Activated CD8-positive, alpha-beta memory T cell treated with anti-CD3 and anti-CD28 coated beads for 24 hours (primary cell): ENCODE measurements around the gene CRAMP1.
"Not testable (repeated sequence)": the region's sequence is repeated elsewhere in the genome, so short reads cannot be mapped to it uniquely, and the experiment has no call there.

ENCODE experiments used
- DNase-seq: peaks from one replicate; pipeline ENCODE4 v3.0.0-alpha.2; 2020

The CRAMP1 gene

DNA sequence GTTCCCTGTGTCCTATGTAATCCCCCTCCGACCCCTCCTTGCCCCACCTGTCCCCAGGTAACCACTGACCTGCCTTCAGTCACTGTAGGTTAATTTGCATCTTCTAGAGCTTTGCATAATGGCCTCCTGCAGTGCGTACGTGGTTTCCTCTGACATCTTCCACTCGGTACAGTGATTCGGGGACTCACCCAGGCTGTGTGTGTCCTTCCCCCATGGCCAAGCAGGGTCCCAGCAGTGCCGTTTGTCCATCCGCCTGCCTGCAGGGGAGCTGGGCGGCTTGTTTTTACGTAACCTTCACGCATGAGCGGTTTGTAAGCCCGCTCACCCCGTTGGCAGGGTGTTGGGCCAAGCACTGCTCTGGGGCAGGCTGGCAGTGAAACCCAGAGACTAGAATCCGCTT lies 101.8 kb downstream of the CRAMP1 start:
- DNase-seq = no peak

GRCh38 chr16:1715220-1715619 lies 103.1 kb downstream of the CRAMP1 start:
- no peak for DNase-seq

- not testable (repeated sequence) for DNase-seq
Measured at GRCh38 chr16:1718236-1718635, 106.1 kb downstream of the CRAMP1 start.

DNA sequence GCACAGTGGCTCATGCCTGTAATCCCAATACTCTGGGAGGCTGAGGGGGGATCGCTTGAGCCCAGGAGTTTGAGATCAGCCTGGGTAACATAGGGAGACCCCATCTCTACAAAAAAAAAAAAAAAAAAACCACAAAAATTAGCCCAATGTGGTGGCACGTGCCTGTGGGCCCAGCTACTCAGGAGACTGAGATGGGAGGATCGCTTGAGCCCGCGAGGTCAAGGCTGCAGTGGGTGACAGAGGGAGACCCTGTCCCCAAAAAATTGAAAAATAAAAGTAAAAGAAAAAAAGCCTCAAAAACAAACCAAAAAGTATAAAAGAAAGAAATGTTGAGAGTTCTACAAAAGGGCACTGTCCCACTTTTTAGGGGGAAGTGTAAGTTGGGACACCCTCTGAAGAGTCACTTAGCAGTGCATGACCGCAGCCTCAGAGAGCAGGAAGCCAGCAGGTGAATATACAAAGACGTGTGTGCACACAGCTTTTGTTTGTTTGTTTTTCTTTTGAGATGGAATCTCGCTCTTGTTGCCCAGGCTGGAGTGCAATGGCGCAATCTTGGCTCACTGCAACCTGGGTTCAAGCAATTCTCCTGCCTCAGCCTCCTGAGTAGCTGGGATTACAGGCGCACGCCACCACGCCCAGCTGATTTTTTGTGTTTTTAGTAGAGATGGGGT lies 107.5 kb downstream of the CRAMP1 start:
- not testable (repeated sequence) for DNase-seq

- DNase-seq = no peak
Measured at GRCh38 chr16:1721372-1721771, 109.2 kb downstream of the CRAMP1 start.

DNA sequence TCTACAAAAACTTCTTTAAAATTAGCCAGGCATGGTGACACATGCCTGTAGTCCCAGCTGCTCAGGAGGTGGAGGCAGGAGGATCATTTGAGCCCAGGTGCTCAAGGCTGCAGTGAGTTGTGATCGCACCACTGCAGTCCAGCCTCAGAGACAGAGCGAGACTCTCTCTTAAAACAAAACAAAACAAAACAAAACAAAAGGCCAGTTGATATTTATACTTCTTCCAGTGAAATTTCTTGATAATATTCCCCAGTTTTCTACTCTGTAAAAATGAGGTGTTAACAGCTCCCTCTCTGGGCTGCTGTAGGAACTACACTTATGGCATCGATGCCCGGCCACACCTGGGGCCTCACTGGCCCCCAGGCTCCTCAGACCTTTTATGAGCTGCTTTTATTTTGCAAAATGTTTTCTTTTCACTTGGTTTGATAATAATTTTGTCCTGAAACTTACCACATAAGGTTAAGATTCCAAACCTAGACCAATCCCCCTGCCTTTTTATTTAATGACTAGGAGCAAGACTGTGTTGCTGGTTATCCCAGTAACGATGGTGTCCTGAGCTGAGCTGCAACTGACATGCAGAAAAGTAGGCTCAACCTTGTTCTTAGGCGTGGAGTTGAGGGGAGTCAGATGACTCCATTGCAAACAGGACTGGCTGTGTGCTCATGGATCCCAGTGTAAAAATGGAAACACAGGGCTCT lies 111.4 kb downstream of the CRAMP1 start:
- DNase-seq = peak; percentile 63

DNA sequence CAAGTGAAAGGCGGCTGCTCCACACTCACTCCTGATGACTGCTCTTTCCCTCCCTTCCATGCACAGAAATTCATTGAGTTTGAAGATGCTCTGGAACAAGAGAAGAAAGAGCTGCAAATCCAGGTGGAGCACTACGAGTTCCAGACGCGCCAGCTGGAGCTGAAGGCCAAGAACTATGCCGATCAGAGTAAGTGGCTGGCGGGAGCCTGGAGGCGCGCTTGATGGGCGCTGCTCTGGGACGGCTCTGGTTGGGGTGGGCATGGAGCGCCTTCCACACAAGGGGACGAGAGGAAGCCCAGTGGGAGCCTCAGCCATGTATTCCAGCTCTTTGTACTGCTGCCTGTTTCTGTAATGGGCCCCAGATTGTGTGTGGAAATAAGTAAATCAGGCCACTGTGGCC lies 112.3 kb downstream of the CRAMP1 start:
- no peak for DNase-seq

GRCh38 chr16:1726661-1727502 lies 114.7 kb downstream of the CRAMP1 start:
- DNase-seq = no peak
